CD4-positive, alpha-beta T cell (primary cell): ENCODE results near the gene THADA. TPM values are rescaled to one million over a fixed set of nuclear protein-coding genes. Genes with fewer than 3 reads are reported as not detected.
A peak's percentile ranks its signal among the peaks of the same experiment; 100 is the strongest.
"Not testable (repeated sequence)": the region's sequence is repeated elsewhere in the genome, so short reads cannot be mapped to it uniquely, and the experiment has no call there.

Source experiments
- ATAC-seq: fragments of 200-7000 bp; cut with Tn5 transposase; one replicate; pipeline ENCODE4 v1.10.0; 2022; ENCODE audit warnings: mild to moderate bottlenecking; ENCODE audit not compliant: poor library complexity
- CTCF ChIA-PET: fragments of 350-600 bp; sonication (Branson Sonifier 250); formaldehyde crosslinking; loops from one replicate; lab custom pipeline; 2021; ENCODE audit warnings: antibody characterized with exemption, inconsistent platforms; lab: Charles Lee
- POLR2A ChIA-PET: fragments of 350-600 bp; sonication (Branson Sonifier 250); formaldehyde crosslinking; loops from one replicate; lab custom pipeline; 2021; ENCODE audit warnings: antibody characterized with exemption, inconsistent platforms; lab: Charles Lee
- DNase-seq, 14 experiments: peaks; one replicate each; pipeline ENCODE4 v3.0.0-alpha.2; 2013 to 2020; ENCODE audit warnings: mixed read lengths in 2 of 14
- H3K27ac ChIP-seq, 2 donors: one replicate each; pipeline versions ENCODE4 v1.5.1 to v1.7.0; 2013; ENCODE audit warnings: low read length in 2 of 2, low read depth in 1 of 2, mild to moderate bottlenecking in 1 of 2
- H3K27me3 ChIP-seq, 2 experiments: 1 replicate in 1 of 2; 2 replicates in 1 of 2; pipeline versions ENCODE4 v1.6.1 to v1.7.0; 2013; ENCODE audit warnings: low read length in 2 of 2, control low read depth in 1 of 2, mild to moderate bottlenecking in 1 of 2, moderate library complexity in 1 of 2; ENCODE audit not compliant: insufficient read depth in 2 of 2, control insufficient read depth in 1 of 2
- H3K36me3 ChIP-seq: one replicate; pipeline ENCODE4 v1.6.1; 2013; ENCODE audit warnings: low read length, control low read depth; ENCODE audit not compliant: insufficient read depth
- H3K4me1 ChIP-seq: one replicate; pipeline ENCODE4 v1.6.1; 2013; ENCODE audit warnings: low read length, control low read depth; ENCODE audit not compliant: insufficient read depth
- H3K4me3 ChIP-seq: one replicate; pipeline ENCODE4 v1.5.1; 2013; ENCODE audit warnings: mild to moderate bottlenecking, low read length, moderate library complexity
- H3K9me3 ChIP-seq, 2 experiments: 1 replicate in 1 of 2; 2 replicates in 1 of 2; pipeline versions ENCODE4 v1.6.1 to v1.7.0; 2013; ENCODE audit warnings: low read length in 2 of 2, mild to moderate bottlenecking in 2 of 2, control low read depth in 1 of 2, moderate library complexity in 1 of 2; ENCODE audit not compliant: control insufficient read depth in 1 of 2, insufficient read depth in 1 of 2
- H3K27ac Mint-ChIP-seq: one replicate; pipeline ENCODE4 v1.8.0; 2020; ENCODE audit warnings: mixed read lengths
- H3K27me3 Mint-ChIP-seq: one replicate; pipeline ENCODE4 v1.8.0; 2021; ENCODE audit warnings: mixed read lengths
- H3K36me3 Mint-ChIP-seq: one replicate; pipeline ENCODE4 v1.8.0; 2021; ENCODE audit warnings: low read depth, mixed read lengths
- H3K4me1 Mint-ChIP-seq: one replicate; pipeline ENCODE4 v1.8.0; 2021; ENCODE audit warnings: low read depth, mixed read lengths
- H3K4me3 Mint-ChIP-seq: one replicate; pipeline ENCODE4 v1.8.0; 2020; ENCODE audit warnings: mild to moderate bottlenecking, mixed read lengths
- H3K9me3 Mint-ChIP-seq: one replicate; pipeline ENCODE4 v1.8.0; 2020; ENCODE audit warnings: mixed read lengths
- intact Hi-C, 2 experiments: fragments of 100-400 bp; cut with DNase I in 1 of 2; cut with micrococcal nuclease in 1 of 2; formaldehyde crosslinking; loops; one replicate each; pipeline versions ENCODE4 v1.15.1 to v1.9.0; 2023 to 2025; cut with DNase I, micrococcal nuclease
- total RNA-seq, 174 experiments: library from RNA in 2 of 174; stranded (reverse) in 2 of 174; gene quantifications; one replicate each; pipeline ENCODE4 v1.2.3 and lab custom pipeline; 2021 to 2026
- TF ChIP-seq, protein P1 (sequence below): fragments of 200-600 bp; IDR thresholded peaks from one replicate; pipeline ENCODE4 v1.8.0; 2022; ENCODE audit warnings: antibody characterized with exemption, mild to moderate bottlenecking

Gene THADA
- total RNA-seq, 2 experiments from 2014 or later = 29.3 to 32.9 TPM

DNA sequence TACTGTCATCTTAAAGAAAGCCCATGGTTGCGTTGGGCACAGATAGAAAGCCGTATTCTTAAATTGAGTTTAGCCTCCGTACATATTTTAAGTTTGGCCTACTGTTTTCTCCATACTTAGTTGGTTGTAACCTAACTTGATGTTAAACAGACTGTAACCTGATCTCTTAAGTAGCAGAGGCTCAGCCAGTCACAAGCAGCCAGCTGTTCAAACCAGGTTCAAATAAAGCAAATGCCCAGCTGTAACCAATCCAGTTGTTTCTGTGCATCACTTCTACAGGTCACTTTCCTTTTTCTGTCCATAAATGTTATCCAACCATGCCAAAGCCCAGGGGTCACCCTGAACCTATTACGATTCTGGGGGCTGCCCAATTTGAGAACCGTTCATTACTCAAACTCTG lies 10.0 kb upstream of the THADA start:
- ATAC-seq (no peak), DNase-seq (no peak)
- CTCF ChIA-PET = no interaction called here
- POLR2A ChIA-PET = no interaction called here
- H3K36me3 ChIP-seq = no peaks in the 10 kb centered on the region
- no peak overlapping the region for H3K4me3 ChIP-seq
- Mint-ChIP-seq H3K4me3 (no peak overlapping the region), H3K27me3 (no peaks in the 10 kb centered on the region), H3K27ac (no peak overlapping the region), H3K36me3 (no peaks in the 10 kb centered on the region), H3K9me3 (no peaks in the 10 kb centered on the region), H3K4me1 (peaks cover 6% of the 10 kb centered on the region)
- H3K27me3 ChIP-seq = no peaks in the 10 kb centered on the region
- H3K27ac ChIP-seq = no peak overlapping the region
- intact Hi-C loops = loop anchor here in 1 of 2 experiments (10.0 kb wide), 1 partner anchor 751 kb away; no protein-coding TSS in a partner anchor
- no peaks in the 10 kb centered on the region for H3K9me3 ChIP-seq
- H3K4me1 ChIP-seq = peaks cover 8% of the 10 kb centered on the region
- TF ChIP-seq, protein P1, sequence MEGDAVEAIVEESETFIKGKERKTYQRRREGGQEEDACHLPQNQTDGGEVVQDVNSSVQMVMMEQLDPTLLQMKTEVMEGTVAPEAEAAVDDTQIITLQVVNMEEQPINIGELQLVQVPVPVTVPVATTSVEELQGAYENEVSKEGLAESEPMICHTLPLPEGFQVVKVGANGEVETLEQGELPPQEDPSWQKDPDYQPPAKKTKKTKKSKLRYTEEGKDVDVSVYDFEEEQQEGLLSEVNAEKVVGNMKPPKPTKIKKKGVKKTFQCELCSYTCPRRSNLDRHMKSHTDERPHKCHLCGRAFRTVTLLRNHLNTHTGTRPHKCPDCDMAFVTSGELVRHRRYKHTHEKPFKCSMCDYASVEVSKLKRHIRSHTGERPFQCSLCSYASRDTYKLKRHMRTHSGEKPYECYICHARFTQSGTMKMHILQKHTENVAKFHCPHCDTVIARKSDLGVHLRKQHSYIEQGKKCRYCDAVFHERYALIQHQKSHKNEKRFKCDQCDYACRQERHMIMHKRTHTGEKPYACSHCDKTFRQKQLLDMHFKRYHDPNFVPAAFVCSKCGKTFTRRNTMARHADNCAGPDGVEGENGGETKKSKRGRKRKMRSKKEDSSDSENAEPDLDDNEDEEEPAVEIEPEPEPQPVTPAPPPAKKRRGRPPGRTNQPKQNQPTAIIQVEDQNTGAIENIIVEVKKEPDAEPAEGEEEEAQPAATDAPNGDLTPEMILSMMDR = no peak

GRCh38 chr2:43605079-43605655 lies 9.3 kb upstream of the THADA start:
- H3K27me3 Mint-ChIP-seq = no peaks in the 10 kb centered on the region
- no peaks in the 10 kb centered on the region for H3K36me3 Mint-ChIP-seq
- TF ChIP-seq, protein P1 = peak; percentile 58
- Histone ChIP-seq H3K4me3 (no peak overlapping the region), H3K9me3 (no peaks in the 10 kb centered on the region), H3K36me3 (no peaks in the 10 kb centered on the region), H3K27ac (no peak overlapping the region), H3K4me1 (peaks cover 8% of the 10 kb centered on the region), H3K27me3 (no peaks in the 10 kb centered on the region)
- H3K4me3 Mint-ChIP-seq = no peak overlapping the region
- ATAC-seq (peak; percentile 71), DNase-seq (peak in 7 of 14 experiments; percentile 8 to 50 (median 21))
- H3K27ac Mint-ChIP-seq = no peak overlapping the region
- no peaks in the 10 kb centered on the region for H3K9me3 Mint-ChIP-seq
- ChIA-PET CTCF (interaction anchor here (0.6 kb wide), 1 partner anchor 8 kb away, joined by 3 read pairs; no protein-coding TSS in a partner anchor), POLR2A (interaction anchor here (1.2 kb wide), 1 partner anchor 9 kb away, joined by 9 read pairs; the partner anchor contains the start of gene THADA)
- intact Hi-C loops = loop anchor here in 1 of 2 experiments (10.0 kb wide), 1 partner anchor 750 kb away; no protein-coding TSS in a partner anchor
- H3K4me1 Mint-ChIP-seq = peaks cover 6% of the 10 kb centered on the region

DNA sequence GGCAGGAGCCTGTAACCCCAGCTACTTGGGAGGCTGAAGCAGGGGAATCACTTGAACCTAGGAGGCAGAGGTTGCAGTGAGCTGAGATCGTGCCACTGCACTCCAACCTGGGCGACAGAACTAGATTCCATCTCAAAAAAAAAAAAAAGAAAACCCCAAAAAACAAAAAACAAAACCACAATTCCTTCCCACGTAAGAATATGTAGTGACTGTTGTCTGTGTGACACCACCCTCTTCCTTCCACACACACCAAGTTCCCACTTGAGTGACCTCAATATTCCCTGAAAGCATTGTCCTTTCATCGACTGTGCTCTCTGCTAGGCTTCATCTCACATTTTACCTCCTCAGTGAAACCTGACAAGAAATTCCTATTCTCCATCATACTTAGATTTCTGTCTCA lies 8.8 kb upstream of the THADA start:
- no peak overlapping the region for H3K27ac ChIP-seq
- DNase-seq (peak in 2 of 14 experiments; percentile 15 to 26), ATAC-seq (no peak)
- Mint-ChIP-seq H3K27ac (no peak overlapping the region), H3K4me3 (no peak overlapping the region), H3K9me3 (no peaks in the 10 kb centered on the region), H3K36me3 (no peaks in the 10 kb centered on the region), H3K27me3 (no peaks in the 10 kb centered on the region), H3K4me1 (peaks cover 6% of the 10 kb centered on the region)
- H3K4me1 ChIP-seq = peaks cover 8% of the 10 kb centered on the region
- TF ChIP-seq, protein P1 = no peak
- H3K9me3 ChIP-seq = no peaks in the 10 kb centered on the region
- intact Hi-C loops = loop anchor here in 1 of 2 experiments (10.0 kb wide), 1 partner anchor 750 kb away; no protein-coding TSS in a partner anchor
- ChIA-PET POLR2A (interaction anchor here (1.2 kb wide), 1 partner anchor 9 kb away, joined by 9 read pairs; the partner anchor contains the start of gene THADA), CTCF (interaction anchor here (0.6 kb wide), 1 partner anchor 9 kb away, joined by 3 read pairs; no protein-coding TSS in a partner anchor)
- no peaks in the 10 kb centered on the region for H3K27me3 ChIP-seq
- no peak overlapping the region for H3K4me3 ChIP-seq
- no peaks in the 10 kb centered on the region for H3K36me3 ChIP-seq

GRCh38 chr2:43600596-43600995 lies 4.8 kb upstream of the THADA start:
- H3K4me3 ChIP-seq, H3K27me3 Mint-ChIP-seq, H3K27me3 ChIP-seq, DNase-seq, CTCF ChIA-PET, H3K4me3 Mint-ChIP-seq, H3K9me3 ChIP-seq, H3K36me3 Mint-ChIP-seq, POLR2A ChIA-PET, H3K27ac ChIP-seq, H3K36me3 ChIP-seq, ATAC-seq, H3K27ac Mint-ChIP-seq, H3K9me3 Mint-ChIP-seq: not testable (repeated sequence)
- intact Hi-C loops = loop anchor here in 1 of 2 experiments (10.0 kb wide), 1 partner anchor 746 kb away; no protein-coding TSS in a partner anchor
- H3K4me1 ChIP-seq = peaks cover 19% of the 10 kb centered on the region
- peaks cover 14% of the 10 kb centered on the region for H3K4me1 Mint-ChIP-seq
